Astrocyte (in vitro differentiated cells and primary cell): ENCODE data around the gene CHST13.

Source experiments
- EZH2 ChIP-seq: IDR thresholded peaks from 2 replicates; pipeline ENCODE4 v1.6.1; 2012; ENCODE audit warnings: mild to moderate bottlenecking, low read length, inconsistent platforms; ENCODE audit not compliant: insufficient read depth
- TF ChIP-seq, protein P1 (sequence below): IDR thresholded peaks from 2 replicates; pipeline ENCODE4 v1.5.1; 2011; ENCODE audit warnings: low read depth, mild to moderate bottlenecking, inconsistent platforms, low read length, moderate library complexity; ENCODE audit not compliant: insufficient read depth

GRCh38 chr3:126479642-126480041 lies 44.3 kb upstream of the CHST13 start:
- no peak for TF ChIP-seq EZH2
- TF ChIP-seq, protein P1, sequence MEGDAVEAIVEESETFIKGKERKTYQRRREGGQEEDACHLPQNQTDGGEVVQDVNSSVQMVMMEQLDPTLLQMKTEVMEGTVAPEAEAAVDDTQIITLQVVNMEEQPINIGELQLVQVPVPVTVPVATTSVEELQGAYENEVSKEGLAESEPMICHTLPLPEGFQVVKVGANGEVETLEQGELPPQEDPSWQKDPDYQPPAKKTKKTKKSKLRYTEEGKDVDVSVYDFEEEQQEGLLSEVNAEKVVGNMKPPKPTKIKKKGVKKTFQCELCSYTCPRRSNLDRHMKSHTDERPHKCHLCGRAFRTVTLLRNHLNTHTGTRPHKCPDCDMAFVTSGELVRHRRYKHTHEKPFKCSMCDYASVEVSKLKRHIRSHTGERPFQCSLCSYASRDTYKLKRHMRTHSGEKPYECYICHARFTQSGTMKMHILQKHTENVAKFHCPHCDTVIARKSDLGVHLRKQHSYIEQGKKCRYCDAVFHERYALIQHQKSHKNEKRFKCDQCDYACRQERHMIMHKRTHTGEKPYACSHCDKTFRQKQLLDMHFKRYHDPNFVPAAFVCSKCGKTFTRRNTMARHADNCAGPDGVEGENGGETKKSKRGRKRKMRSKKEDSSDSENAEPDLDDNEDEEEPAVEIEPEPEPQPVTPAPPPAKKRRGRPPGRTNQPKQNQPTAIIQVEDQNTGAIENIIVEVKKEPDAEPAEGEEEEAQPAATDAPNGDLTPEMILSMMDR: no peak
